ENCODE measurements around the gene CA11.
A peak's percentile ranks its signal among the peaks of the same experiment; 100 is the strongest.
"Not testable (repeated sequence)": the region's sequence is repeated elsewhere in the genome, so short reads cannot be mapped to it uniquely, and the experiment has no call there.

CA11 gene

GRCh38 chr19:48669903-48670668 is 24.1 kb upstream of the CA11 start:
- DNase-seq (ENCODE audit: low read depth), result no peak

GRCh38 chr19:48668761-48669160 is 22.8 kb upstream of the CA11 start:
- DNase-seq (ENCODE audit: low read depth), result no peak

- DNase-seq (ENCODE audit: low read depth), result no peak
These were observed 22.3 kb upstream of the CA11 start for GRCh38 chr19:48668332-48668731.

- DNase-seq (ENCODE audit: low read depth), result no peak
These were observed 19.8 kb upstream of the CA11 start for GRCh38 chr19:48665786-48666185.

GRCh38 chr19:48664476-48664875 is 18.5 kb upstream of the CA11 start:
- no peak for DNase-seq (ENCODE audit: low read depth)

- DNase-seq (ENCODE audit: low read depth), result no peak
These were observed 17.7 kb upstream of the CA11 start for GRCh38 chr19:48663667-48664066.

GRCh38 chr19:48661711-48662090 is 15.7 kb upstream of the CA11 start:
- no peak for DNase-seq (ENCODE audit: low read depth)

- peak; percentile 57 for DNase-seq (ENCODE audit: low read depth)
These were observed 15.1 kb upstream of the CA11 start for GRCh38 chr19:48660852-48661710.

GRCh38 chr19:48659768-48660167 is 13.8 kb upstream of the CA11 start:
- no peak for DNase-seq (ENCODE audit: low read depth)

- no peak for DNase-seq (ENCODE audit: low read depth)
These were observed 12.5 kb upstream of the CA11 start for GRCh38 chr19:48658483-48658882.

GRCh38 chr19:48657828-48658227 is 11.8 kb upstream of the CA11 start:
- not testable (repeated sequence) for DNase-seq (ENCODE audit: low read depth)

- DNase-seq (ENCODE audit: low read depth), result no peak
These were observed 11.0 kb upstream of the CA11 start for GRCh38 chr19:48656840-48657474.

GRCh38 chr19:48654299-48655059 is 8.5 kb upstream of the CA11 start:
- DNase-seq (ENCODE audit: low read depth), result no peak

GRCh38 chr19:48651683-48652048 is 5.7 kb upstream of the CA11 start:
- no peak for DNase-seq (ENCODE audit: low read depth)

GRCh38 chr19:48650974-48651682 is 5.1 kb upstream of the CA11 start:
- DNase-seq (ENCODE audit: low read depth), result no peak

GRCh38 chr19:48648134-48648533 is 2.1 kb upstream of the CA11 start:
- no peak for DNase-seq (ENCODE audit: low read depth)

- DNase-seq (ENCODE audit: low read depth), result no peak
These were observed 782 bp upstream of the CA11 start for GRCh38 chr19:48646722-48647216.

- no peak for DNase-seq (ENCODE audit: low read depth)
These were observed 377 bp downstream of the CA11 start for GRCh38 chr19:48645620-48646000.

GRCh38 chr19:48644839-48645619 is 958 bp downstream of the CA11 start:
- DNase-seq (ENCODE audit: low read depth), result no peak

GRCh38 chr19:48644355-48644754 is 1.6 kb downstream of the CA11 start:
- no peak for DNase-seq (ENCODE audit: low read depth)

- DNase-seq (ENCODE audit: low read depth), result no peak
These were observed 3.1 kb downstream of the CA11 start for GRCh38 chr19:48642862-48643261.

Measured in stimulated activated CD8-positive, alpha-beta memory T cell treated with anti-CD3 and anti-CD28 coated beads, Interleukin-12 subunit alpha, Interleukin-12 subunit beta, amount 100 ng/mL, for 4 hours (primary cell).